A549 (cell line): ENCODE measurements around the gene SALL2. TPM values are rescaled to one million over a fixed set of nuclear protein-coding genes. Genes with fewer than 3 reads are reported as not detected.

Experiments
- ATAC-seq, 2 experiments: fragments of 200-7000 bp in 1 of 2; fragments of >200 bp in 1 of 2; cut with Nextera tagmentation in 1 of 2; cut with Tn5 transposase in 1 of 2; 3 replicates each; pipeline versions ENCODE4 v1.8.0 to v1.9.1; 2018 to 2020; ENCODE audit warnings: mild to moderate bottlenecking in 1 of 2, moderate library complexity in 1 of 2
- CTCF ChIA-PET: fragments of 300-600 bp; sonication (Branson Sonifier 250); formaldehyde crosslinking; extraction: SDS; loops from one replicate; lab custom pipeline; 2021; ENCODE audit warnings: antibody characterized with exemption, inconsistent platforms; lab: Yijun Ruan, JAX
- POLR2A ChIA-PET: fragments of 350-600 bp; formaldehyde crosslinking; extraction: SDS; loops from one replicate; lab custom pipeline; 2021; ENCODE audit warnings: antibody characterized with exemption, inconsistent platforms; lab: Yijun Ruan, JAX
- DNase-seq, 2 experiments: peaks; one replicate each; pipeline versions ENCODE4 v3.0.0 to v3.0.0-alpha.2; 2011 to 2016; ENCODE audit warnings: low read depth in 1 of 2, low spot score in 1 of 2
- FAIRE-seq: peaks from 2 replicates; lab custom pipeline; 2011; peaks lifted over from hg19 to GRCh38; lab: Jason Lieb, UNC
- H3K27ac ChIP-seq, 2 experiments: fragments of >200 bp; sonication (Bioruptor Twin); formaldehyde crosslinking; 3 replicates each; pipeline ENCODE4 v1.5.1; 2016 to 2017
- H3K4me1 ChIP-seq: fragments of >200 bp; sonication (Bioruptor Twin); formaldehyde crosslinking; 3 replicates; pipeline ENCODE4 v1.6.1; 2016
- H3K4me2 ChIP-seq: fragments of >200 bp; sonication (Bioruptor Twin); formaldehyde crosslinking; 3 replicates; pipeline ENCODE4 v1.6.1; 2016
- H3K4me3 ChIP-seq: fragments of >200 bp; sonication (Bioruptor Twin); formaldehyde crosslinking; 3 replicates; pipeline ENCODE4 v1.5.1; 2016
- H3K9me3 ChIP-seq: fragments of >200 bp; sonication (Bioruptor Twin); formaldehyde crosslinking; 3 replicates; pipeline ENCODE4 v1.6.1; 2016
- CBX8 ChIP-seq: fragments of 200-600 bp; sonication (generic); IDR thresholded peaks from 2 replicates; pipeline ENCODE4 v1.6.1; 2016
- CEBPB ChIP-seq, 2 experiments: fragments of >200 bp in 1 of 2; sonication (Bioruptor Twin) in 1 of 2; formaldehyde crosslinking in 1 of 2; IDR thresholded peaks; 2 replicates each; pipeline ENCODE4 v1.6.1; 2012 to 2016
- ESRRA ChIP-seq: fragments of 150-350 bp; IDR thresholded peaks from 2 replicates; pipeline ENCODE4 v1.6.1; 2014; ENCODE audit warnings: mild to moderate bottlenecking, low read length, borderline replicate concordance
- FOSB ChIP-seq: fragments of 250-450 bp; sonication (Bioruptor Pico); IDR thresholded peaks from 2 replicates; pipeline ENCODE4 v1.5.0; 2020; ENCODE audit warnings: mild to moderate bottlenecking, moderate library complexity
- GATA3 ChIP-seq: IDR thresholded peaks from 2 replicates; pipeline ENCODE4 v1.6.1; 2012; ENCODE audit warnings: borderline replicate concordance
- HES2 ChIP-seq: fragments of >200 bp; sonication (Bioruptor Twin); formaldehyde crosslinking; IDR thresholded peaks from 2 replicates; pipeline ENCODE4 v1.6.1; 2016
- HOXB13 ChIP-seq: fragments of 250-450 bp; sonication (Bioruptor Pico); IDR thresholded peaks from 2 replicates; pipeline ENCODE4 v1.5.0; 2020; ENCODE audit warnings: low read depth, mild to moderate bottlenecking, moderate library complexity
- HOXB5 ChIP-seq: fragments of 250-450 bp; sonication (Bioruptor Pico); IDR thresholded peaks from 2 replicates; pipeline ENCODE4 v1.5.0; 2020; ENCODE audit warnings: mild to moderate bottlenecking, moderate library complexity
- JUNB ChIP-seq: fragments of >200 bp; sonication (Bioruptor Twin); formaldehyde crosslinking; IDR thresholded peaks from 2 replicates; pipeline ENCODE4 v1.6.1; 2016
- KDM5A ChIP-seq: fragments of 200-600 bp; sonication (generic); IDR thresholded peaks from 2 replicates; pipeline ENCODE4 v1.6.1; 2016; ENCODE audit warnings: antibody characterized with exemption, mild to moderate bottlenecking
- MAFK ChIP-seq: fragments of 450-650 bp; IDR thresholded peaks from 2 replicates; pipeline ENCODE4 v1.6.1; 2014; ENCODE audit not compliant: partially characterized antibody
- RAD21 ChIP-seq, 2 experiments: fragments of >200 bp in 1 of 2; sonication (Bioruptor Twin) in 1 of 2; formaldehyde crosslinking in 1 of 2; IDR thresholded peaks in 1 of 2; conservative IDR thresholded peaks in 1 of 2; 2 replicates in 1 of 2; 3 replicates in 1 of 2; pipeline ENCODE4 v1.6.1; 2012 to 2018; ENCODE audit warnings: inconsistent platforms in 1 of 2
- RCOR1 ChIP-seq: fragments of 150-350 bp; IDR thresholded peaks from 2 replicates; pipeline ENCODE4 v1.6.1; 2014; ENCODE audit warnings: antibody characterized with exemption, low read length, low read depth
- SMC3 ChIP-seq: fragments of >200 bp; sonication (Bioruptor Twin); formaldehyde crosslinking; IDR thresholded peaks from 3 replicates; pipeline ENCODE4 v1.6.1; 2018; ENCODE audit warnings: inconsistent platforms
- TFCP2L1 ChIP-seq: fragments of 250-450 bp; sonication (Bioruptor Pico); IDR thresholded peaks from 2 replicates; pipeline ENCODE4 v1.5.0; 2021; ENCODE audit warnings: mild to moderate bottlenecking
- ZC3H11A ChIP-seq: fragments of 450-650 bp; IDR thresholded peaks from 2 replicates; pipeline ENCODE4 v1.6.1; 2014; ENCODE audit warnings: antibody characterized with exemption, mild to moderate bottlenecking
- WGBS: methylation state at CpG from one replicate; pipeline ENCODE4 v1.1.6; 2017; ENCODE audit errors: missing lambda C conversion rate; 5-methylcytosine and 5-hydroxymethylcytosine counted together
- polyA plus RNA-seq, 4 experiments: library from polyadenylated mRNA; depleted of rRNA in 3 of 4; stranded (reverse); fragments of >200 nt; fragmentation: RNase III in 1 of 4; extraction: RNeasy Plus Mini Kit Qiagen cat#74134 plus additional on column Dnase treatment in 1 of 4; gene quantifications; 2 replicates in 3 of 4; 3 replicates in 1 of 4; pipeline ENCODE4 v1.2.3, GENCODE V29; 2011 to 2017
- TF ChIP-seq, protein P1 (sequence below): fragments of >200 bp; sonication (Bioruptor Twin); formaldehyde crosslinking; IDR thresholded peaks from 3 replicates; pipeline ENCODE4 v1.6.1; 2016
- TF ChIP-seq, protein P2 (sequence below): IDR thresholded peaks from 2 replicates; pipeline ENCODE4 v1.6.1; 2012; ENCODE audit warnings: low read depth, borderline replicate concordance
- TF ChIP-seq, protein P3 (sequence below): IDR thresholded peaks from 2 replicates; pipeline ENCODE4 v1.6.1; 2012
- TF ChIP-seq, protein P4 (sequence below): fragments of >200 bp; sonication (Bioruptor Twin); formaldehyde crosslinking; IDR thresholded peaks from 3 replicates; pipeline ENCODE4 v1.5.1; 2016

The SALL2 gene
- polyA plus RNA-seq, 2 of the 4 experiments (the other 2 are of a cell fraction): 2.8 to 3.5 TPM

GRCh38 chr14:21501568-21501967, 24.6 kb downstream of the SALL2 start:
- no peak overlapping the region for H3K27ac ChIP-seq
- no peak overlapping the region for H3K4me3 ChIP-seq
- POLR2A ChIA-PET: interaction anchor here (2.6 kb wide), 1 partner anchor 9 kb away, joined by 10 read pairs; the partner anchor contains the start of gene METTL3
- over 99% methylated on average over 5 of the region's 5 CpGs for WGBS
- H3K4me1 ChIP-seq: no peaks in the 10 kb centered on the region
- ATAC-seq (no peak), FAIRE-seq (no peak), DNase-seq (no peak)
- H3K9me3 ChIP-seq: no peaks in the 10 kb centered on the region
- TF ChIP-seq HOXB5 (CRISPR knock-in tag) (no peak), TFCP2L1 (CRISPR knock-in tag) (no peak), MAFK (no peak), JUNB (no peak), ESRRA (no peak), KDM5A (no peak), ZC3H11A (no peak), GATA3 (no peak), FOSB (CRISPR knock-in tag) (no peak), HES2 (no peak), RCOR1 (no peak), HOXB13 (CRISPR knock-in tag) (no peak), CBX8 (no peak)
- TF ChIP-seq, protein P1, sequence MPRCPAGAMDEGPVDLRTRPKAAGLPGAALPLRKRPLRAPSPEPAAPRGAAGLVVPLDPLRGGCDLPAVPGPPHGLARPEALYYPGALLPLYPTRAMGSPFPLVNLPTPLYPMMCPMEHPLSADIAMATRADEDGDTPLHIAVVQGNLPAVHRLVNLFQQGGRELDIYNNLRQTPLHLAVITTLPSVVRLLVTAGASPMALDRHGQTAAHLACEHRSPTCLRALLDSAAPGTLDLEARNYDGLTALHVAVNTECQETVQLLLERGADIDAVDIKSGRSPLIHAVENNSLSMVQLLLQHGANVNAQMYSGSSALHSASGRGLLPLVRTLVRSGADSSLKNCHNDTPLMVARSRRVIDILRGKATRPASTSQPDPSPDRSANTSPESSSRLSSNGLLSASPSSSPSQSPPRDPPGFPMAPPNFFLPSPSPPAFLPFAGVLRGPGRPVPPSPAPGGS: no peak
- TF ChIP-seq, protein P2, sequence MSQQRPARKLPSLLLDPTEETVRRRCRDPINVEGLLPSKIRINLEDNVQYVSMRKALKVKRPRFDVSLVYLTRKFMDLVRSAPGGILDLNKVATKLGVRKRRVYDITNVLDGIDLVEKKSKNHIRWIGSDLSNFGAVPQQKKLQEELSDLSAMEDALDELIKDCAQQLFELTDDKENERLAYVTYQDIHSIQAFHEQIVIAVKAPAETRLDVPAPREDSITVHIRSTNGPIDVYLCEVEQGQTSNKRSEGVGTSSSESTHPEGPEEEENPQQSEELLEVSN: no peak
- TF ChIP-seq, protein P3, sequence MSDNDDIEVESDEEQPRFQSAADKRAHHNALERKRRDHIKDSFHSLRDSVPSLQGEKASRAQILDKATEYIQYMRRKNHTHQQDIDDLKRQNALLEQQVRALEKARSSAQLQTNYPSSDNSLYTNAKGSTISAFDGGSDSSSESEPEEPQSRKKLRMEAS: no peak
- TF ChIP-seq, all 56 proteins: peak for 0
- CTCF ChIA-PET: interaction anchor here (0.7 to 1.5 kb wide), 2 partner anchors 40 to 57 kb away, joined by 3 to 4 read pairs; no protein-coding TSS in a partner anchor
- H3K4me2 ChIP-seq: no peak overlapping the region

- H3K9me3 ChIP-seq: no peaks in the 10 kb centered on the region
- peaks cover 8% of the 10 kb centered on the region; the same call in 2 of the 3 replicates for H3K4me1 ChIP-seq
- TF ChIP-seq RAD21 (conservative IDR thresholded peaks at IDR 0.05 in 1 of 2, IDR thresholded peaks at IDR 0.05 in 1 of 2) (peak; percentile 51 to 53), CEBPB (IDR thresholded peaks at IDR 0.05) (no peak), SMC3 (peak; percentile 68), RCOR1 (no peak)
- TF ChIP-seq, protein P4, sequence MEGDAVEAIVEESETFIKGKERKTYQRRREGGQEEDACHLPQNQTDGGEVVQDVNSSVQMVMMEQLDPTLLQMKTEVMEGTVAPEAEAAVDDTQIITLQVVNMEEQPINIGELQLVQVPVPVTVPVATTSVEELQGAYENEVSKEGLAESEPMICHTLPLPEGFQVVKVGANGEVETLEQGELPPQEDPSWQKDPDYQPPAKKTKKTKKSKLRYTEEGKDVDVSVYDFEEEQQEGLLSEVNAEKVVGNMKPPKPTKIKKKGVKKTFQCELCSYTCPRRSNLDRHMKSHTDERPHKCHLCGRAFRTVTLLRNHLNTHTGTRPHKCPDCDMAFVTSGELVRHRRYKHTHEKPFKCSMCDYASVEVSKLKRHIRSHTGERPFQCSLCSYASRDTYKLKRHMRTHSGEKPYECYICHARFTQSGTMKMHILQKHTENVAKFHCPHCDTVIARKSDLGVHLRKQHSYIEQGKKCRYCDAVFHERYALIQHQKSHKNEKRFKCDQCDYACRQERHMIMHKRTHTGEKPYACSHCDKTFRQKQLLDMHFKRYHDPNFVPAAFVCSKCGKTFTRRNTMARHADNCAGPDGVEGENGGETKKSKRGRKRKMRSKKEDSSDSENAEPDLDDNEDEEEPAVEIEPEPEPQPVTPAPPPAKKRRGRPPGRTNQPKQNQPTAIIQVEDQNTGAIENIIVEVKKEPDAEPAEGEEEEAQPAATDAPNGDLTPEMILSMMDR: peak; percentile 72
- TF ChIP-seq, all 56 proteins: peak for 3
- no peak overlapping the region for H3K4me2 ChIP-seq
- WGBS: 51% methylated on average over 5 of the region's 5 CpGs
- ChIA-PET CTCF (interaction anchor here (0.6 to 8.0 kb wide), 32 partner anchors 9 to 1191 kb away, joined by 3 to 84 read pairs (median 6); partner anchors contain the start of genes CHD8, METTL3, RAB2B and SALL2), POLR2A (interaction anchor here (0.8 to 1.3 kb wide), 3 partner anchors 12 to 58 kb away, joined by 4 to 6 read pairs (median 6); partner anchors contain the start of genes METTL3, RAB2B and TOX4)
- no peak overlapping the region for H3K4me3 ChIP-seq
- FAIRE-seq (peak; percentile 59), DNase-seq (peak; percentile 49 to 59), ATAC-seq (peak; percentile 86 to 87)
- H3K27ac ChIP-seq: no peak overlapping the region
Observed at GRCh38 chr14:21498540-21499526, 27.3 kb downstream of the SALL2 start.
